WTC11 (cell line): Measurements from ENCODE around the gene ZNF248. TPM values are rescaled to one million over a fixed set of nuclear protein-coding genes. Genes with fewer than 3 reads are reported as not detected.

Experiments
- ATAC-seq: fragments of 200-7000 bp; cut with Tn5 transposase; 2 replicates; pipeline ENCODE4 v1.10.0; 2021; ENCODE audit warnings: mild to moderate bottlenecking, moderate library complexity
- CTCF ChIA-PET: fragments of 300-600 bp; sonication (Branson Sonifier 250); formaldehyde crosslinking; loops from one replicate; lab custom pipeline; 2021; ENCODE audit warnings: antibody characterized with exemption; lab: Charles Lee
- POLR2A ChIA-PET: fragments of 350-600 bp; sonication (Branson Sonifier 250); formaldehyde crosslinking; loops from one replicate; lab custom pipeline; 2021; ENCODE audit warnings: antibody characterized with exemption; lab: Charles Lee
- DNase-seq: peaks from one replicate; pipeline ENCODE4 v3.0.0; 2021; ENCODE audit warnings: low spot score
- H3K27ac Mint-ChIP-seq: 2 replicates; pipeline ENCODE4 v1.8.0; 2021; ENCODE audit warnings: mixed read lengths
- H3K27me3 Mint-ChIP-seq: 2 replicates; pipeline ENCODE4 v1.8.0; 2021; ENCODE audit warnings: low read depth, mild to moderate bottlenecking, moderate library complexity, mixed read lengths
- H3K36me3 Mint-ChIP-seq: 2 replicates; pipeline ENCODE4 v1.8.0; 2021; ENCODE audit warnings: mixed read lengths
- H3K4me1 Mint-ChIP-seq: 2 replicates; pipeline ENCODE4 v1.8.0; 2022; ENCODE audit warnings: mixed read lengths
- H3K4me3 Mint-ChIP-seq: 2 replicates; pipeline ENCODE4 v1.8.0; 2021; ENCODE audit warnings: mild to moderate bottlenecking, moderate library complexity, mixed read lengths
- H3K9me3 Mint-ChIP-seq: 2 replicates; pipeline ENCODE4 v1.8.0; 2021; ENCODE audit warnings: mixed read lengths
- ARID4B ChIP-seq: sonication (generic); formaldehyde crosslinking; IDR thresholded peaks from 2 replicates; pipeline ENCODE4 v1.8.0; 2023; ENCODE audit warnings: missing genetic modification reagents, mild to moderate bottlenecking, borderline replicate concordance
- ATF1 ChIP-seq: sonication (generic); formaldehyde crosslinking; IDR thresholded peaks from 2 replicates; pipeline ENCODE4 v1.8.1; 2023; ENCODE audit warnings: mild to moderate bottlenecking, moderate library complexity, missing genetic modification reagents
- ATF3 ChIP-seq: sonication (generic); formaldehyde crosslinking; conservative IDR thresholded peaks from 2 replicates; pipeline ENCODE4 v1.8.1; 2022; ENCODE audit warnings: mild to moderate bottlenecking, missing genetic modification reagents
- ELF4 ChIP-seq: sonication (generic); formaldehyde crosslinking; IDR thresholded peaks from 2 replicates; pipeline ENCODE4 v1.8.1; 2022; ENCODE audit warnings: low read depth, mild to moderate bottlenecking, moderate library complexity, missing genetic modification reagents
- FOXK1 ChIP-seq: sonication (generic); formaldehyde crosslinking; IDR thresholded peaks from 2 replicates; pipeline ENCODE4 v1.8.0; 2022; ENCODE audit warnings: mild to moderate bottlenecking, moderate library complexity, missing genetic modification reagents
- GABPB1 ChIP-seq: sonication (generic); formaldehyde crosslinking; IDR thresholded peaks from 2 replicates; pipeline ENCODE4 v1.8.1; 2023; ENCODE audit warnings: mild to moderate bottlenecking, missing genetic modification reagents
- MAX ChIP-seq: sonication (generic); formaldehyde crosslinking; IDR thresholded peaks from 2 replicates; pipeline ENCODE4 v1.8.0; 2022; ENCODE audit warnings: mild to moderate bottlenecking, missing genetic modification reagents
- NR3C1 ChIP-seq: sonication (generic); formaldehyde crosslinking; conservative IDR thresholded peaks from 2 replicates; pipeline ENCODE4 v1.8.1; 2023; ENCODE audit warnings: low read depth, mild to moderate bottlenecking, missing genetic modification reagents
- SMAD4 ChIP-seq: sonication (generic); formaldehyde crosslinking; IDR thresholded peaks from 2 replicates; pipeline ENCODE4 v1.8.0; 2022; ENCODE audit warnings: mild to moderate bottlenecking, missing genetic modification reagents
- SOX15 ChIP-seq: fragments of 250-450 bp; sonication (Bioruptor Pico); IDR thresholded peaks from 2 replicates; pipeline ENCODE4 v1.9.0; 2021; ENCODE audit warnings: mild to moderate bottlenecking
- SP1 ChIP-seq: sonication (generic); formaldehyde crosslinking; conservative IDR thresholded peaks from 2 replicates; pipeline ENCODE4 v1.8.1; 2022; ENCODE audit warnings: missing genetic modification reagents
- TCF7 ChIP-seq: sonication (generic); formaldehyde crosslinking; IDR thresholded peaks from 2 replicates; pipeline ENCODE4 v1.8.0; 2022; ENCODE audit warnings: mild to moderate bottlenecking, low read depth, missing genetic modification reagents, moderate library complexity
- TEAD4 ChIP-seq: sonication (generic); formaldehyde crosslinking; IDR thresholded peaks from 2 replicates; pipeline ENCODE4 v1.8.0; 2022; ENCODE audit warnings: mild to moderate bottlenecking, missing genetic modification reagents
- TP53 ChIP-seq: sonication (generic); formaldehyde crosslinking; IDR thresholded peaks from 2 replicates; pipeline ENCODE4 v1.8.1; 2023; ENCODE audit warnings: mild to moderate bottlenecking, missing genetic modification reagents
- USF1 ChIP-seq: sonication (generic); formaldehyde crosslinking; IDR thresholded peaks from 2 replicates; pipeline ENCODE4 v1.8.0; 2022; ENCODE audit warnings: mild to moderate bottlenecking, missing genetic modification reagents
- ZBTB21 ChIP-seq: sonication (generic); formaldehyde crosslinking; IDR thresholded peaks from 2 replicates; pipeline ENCODE4 v1.8.1; 2023; ENCODE audit warnings: mild to moderate bottlenecking, missing genetic modification reagents, borderline replicate concordance
- ZNF263 ChIP-seq: sonication (generic); formaldehyde crosslinking; IDR thresholded peaks from 2 replicates; pipeline ENCODE4 v1.8.1; 2022; ENCODE audit warnings: low read depth, mild to moderate bottlenecking, moderate library complexity, missing genetic modification reagents
- ZNF317 ChIP-seq: sonication (generic); formaldehyde crosslinking; IDR thresholded peaks from 2 replicates; pipeline ENCODE4 v1.8.1; 2023; ENCODE audit warnings: low read depth, mild to moderate bottlenecking, moderate library complexity, missing genetic modification reagents, borderline replicate concordance
- total RNA-seq: library from RNA; stranded (reverse); gene quantifications from 3 replicates; pipeline ENCODE4 v1.2.3, GENCODE V29; 2021
- TF ChIP-seq, protein P1 (sequence below): fragments of 200-600 bp; IDR thresholded peaks from 2 replicates; pipeline ENCODE4 v1.8.0; 2022; ENCODE audit warnings: antibody characterized with exemption
- TF ChIP-seq, protein P2 (sequence below): sonication (generic); formaldehyde crosslinking; IDR thresholded peaks from 2 replicates; pipeline ENCODE4 v1.8.1; 2023; ENCODE audit warnings: mild to moderate bottlenecking, missing genetic modification reagents
- TF ChIP-seq, protein P3 (sequence below): fragments of 250-450 bp; sonication (Bioruptor Pico); IDR thresholded peaks from 2 replicates; pipeline ENCODE4 v1.9.0; 2021; ENCODE audit warnings: mild to moderate bottlenecking
- TF ChIP-seq, protein P4 (sequence below): fragments of 250-450 bp; sonication (Bioruptor Pico); IDR thresholded peaks from 2 replicates; pipeline ENCODE4 v1.8.0; 2021; ENCODE audit warnings: mild to moderate bottlenecking

ZNF248 gene
- total RNA-seq, 1 experiment from 2014 or later: 1.9 TPM

DNA sequence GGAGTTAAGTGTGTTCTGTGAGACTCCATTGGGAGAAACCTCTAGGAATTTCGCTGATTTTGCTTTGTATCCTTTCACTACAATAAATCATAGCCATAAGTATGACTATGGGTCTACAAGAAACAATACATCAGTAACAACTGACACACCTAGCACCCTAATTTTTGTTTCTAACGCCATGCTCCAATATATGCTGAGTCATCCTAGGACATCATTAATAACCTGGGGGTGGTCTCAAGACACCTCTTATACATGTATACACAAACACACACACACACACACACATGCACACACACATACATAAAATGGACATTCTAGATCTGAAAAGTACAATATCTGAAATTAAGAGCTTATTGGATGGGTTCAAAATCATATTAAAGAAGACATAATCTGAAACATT, 18.2 kb downstream of the ZNF248 start:
- Mint-ChIP-seq H3K9me3 (peaks cover 82% of the 10 kb centered on the region), H3K27ac (no peak overlapping the region)
- POLR2A ChIA-PET: no interaction called here
- ATAC-seq: no peak
- no peak for DNase-seq
- TF ChIP-seq, protein P1, sequence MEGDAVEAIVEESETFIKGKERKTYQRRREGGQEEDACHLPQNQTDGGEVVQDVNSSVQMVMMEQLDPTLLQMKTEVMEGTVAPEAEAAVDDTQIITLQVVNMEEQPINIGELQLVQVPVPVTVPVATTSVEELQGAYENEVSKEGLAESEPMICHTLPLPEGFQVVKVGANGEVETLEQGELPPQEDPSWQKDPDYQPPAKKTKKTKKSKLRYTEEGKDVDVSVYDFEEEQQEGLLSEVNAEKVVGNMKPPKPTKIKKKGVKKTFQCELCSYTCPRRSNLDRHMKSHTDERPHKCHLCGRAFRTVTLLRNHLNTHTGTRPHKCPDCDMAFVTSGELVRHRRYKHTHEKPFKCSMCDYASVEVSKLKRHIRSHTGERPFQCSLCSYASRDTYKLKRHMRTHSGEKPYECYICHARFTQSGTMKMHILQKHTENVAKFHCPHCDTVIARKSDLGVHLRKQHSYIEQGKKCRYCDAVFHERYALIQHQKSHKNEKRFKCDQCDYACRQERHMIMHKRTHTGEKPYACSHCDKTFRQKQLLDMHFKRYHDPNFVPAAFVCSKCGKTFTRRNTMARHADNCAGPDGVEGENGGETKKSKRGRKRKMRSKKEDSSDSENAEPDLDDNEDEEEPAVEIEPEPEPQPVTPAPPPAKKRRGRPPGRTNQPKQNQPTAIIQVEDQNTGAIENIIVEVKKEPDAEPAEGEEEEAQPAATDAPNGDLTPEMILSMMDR: no peak
- TF ChIP-seq SOX15 (CRISPR knock-in tag): no peak
- no peak for TF ChIP-seq TP53 (CRISPR knock-in tag)
- TF ChIP-seq NR3C1 (CRISPR knock-in tag): no peak
- no peak for TF ChIP-seq FOXK1 (CRISPR knock-in tag)
- no peak for TF ChIP-seq GABPB1
- TF ChIP-seq TEAD4 (CRISPR knock-in tag): no peak
- no peak for TF ChIP-seq SP1 (CRISPR knock-in tag)
- TF ChIP-seq ZNF263 (CRISPR knock-in tag): no peak
- TF ChIP-seq, protein P2, sequence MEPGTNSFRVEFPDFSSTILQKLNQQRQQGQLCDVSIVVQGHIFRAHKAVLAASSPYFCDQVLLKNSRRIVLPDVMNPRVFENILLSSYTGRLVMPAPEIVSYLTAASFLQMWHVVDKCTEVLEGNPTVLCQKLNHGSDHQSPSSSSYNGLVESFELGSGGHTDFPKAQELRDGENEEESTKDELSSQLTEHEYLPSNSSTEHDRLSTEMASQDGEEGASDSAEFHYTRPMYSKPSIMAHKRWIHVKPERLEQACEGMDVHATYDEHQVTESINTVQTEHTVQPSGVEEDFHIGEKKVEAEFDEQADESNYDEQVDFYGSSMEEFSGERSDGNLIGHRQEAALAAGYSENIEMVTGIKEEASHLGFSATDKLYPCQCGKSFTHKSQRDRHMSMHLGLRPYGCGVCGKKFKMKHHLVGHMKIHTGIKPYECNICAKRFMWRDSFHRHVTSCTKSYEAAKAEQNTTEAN (CRISPR knock-in tag): no peak
- TF ChIP-seq, all 79 proteins: peak for 0
- no peak overlapping the region for H3K4me3 Mint-ChIP-seq
- CTCF ChIA-PET: no interaction called here
- H3K27me3 Mint-ChIP-seq: no peaks in the 10 kb centered on the region; the same call in 1 of the 2 replicates
- peaks cover 81% of the 10 kb centered on the region for H3K36me3 Mint-ChIP-seq
- no peaks in the 10 kb centered on the region for H3K4me1 Mint-ChIP-seq

DNA sequence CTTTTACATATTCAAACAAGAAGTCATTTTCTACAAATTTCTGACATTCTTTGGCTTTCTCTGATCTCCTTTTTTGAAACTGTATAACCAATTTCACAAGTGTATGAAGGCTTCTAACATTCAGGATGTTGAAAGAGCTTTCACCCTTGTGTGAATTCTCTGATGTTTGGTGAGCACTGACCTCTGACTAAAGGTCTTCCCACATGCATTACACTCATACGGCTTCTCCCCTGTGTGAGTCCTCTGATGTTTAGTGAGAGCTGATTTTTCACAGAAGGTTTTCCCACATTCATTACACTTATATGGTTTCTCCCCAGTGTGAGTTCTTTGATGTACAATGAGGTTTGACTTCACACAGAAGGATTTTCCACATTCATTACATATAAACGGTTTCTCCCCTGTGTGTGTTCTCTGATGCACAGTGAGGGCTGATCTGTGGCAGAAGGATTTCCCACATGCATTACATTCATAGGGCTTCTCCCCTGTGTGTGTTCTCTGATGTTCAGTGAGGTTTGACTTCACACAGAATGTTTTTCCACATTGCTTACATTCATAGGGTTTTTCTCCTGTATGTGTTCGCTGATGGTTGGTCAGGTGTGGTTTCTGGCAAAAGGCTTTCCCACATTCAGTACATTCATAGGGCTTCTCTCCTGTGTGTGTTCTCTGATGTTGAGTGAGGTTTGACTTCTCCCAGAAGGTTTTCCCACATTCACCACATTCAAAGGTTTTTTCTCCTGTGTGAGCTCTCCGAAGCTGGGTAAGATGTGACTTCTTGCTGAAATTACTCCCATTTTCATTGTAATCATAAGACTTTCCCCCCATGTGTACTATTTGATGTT, 25.7 kb downstream of the ZNF248 start:
- H3K4me3 Mint-ChIP-seq: no peak overlapping the region
- POLR2A ChIA-PET: no interaction called here
- no peak overlapping the region for H3K27ac Mint-ChIP-seq
- H3K9me3 Mint-ChIP-seq: peaks cover 93% of the 10 kb centered on the region
- CTCF ChIA-PET: no interaction called here
- DNase-seq (no peak), ATAC-seq (no peak)
- H3K4me1 Mint-ChIP-seq: no peaks in the 10 kb centered on the region
- H3K36me3 Mint-ChIP-seq: peaks cover 95% of the 10 kb centered on the region
- peaks cover 3% of the 10 kb centered on the region; the same call in 1 of the 2 replicates for H3K27me3 Mint-ChIP-seq
- TF ChIP-seq MAX: no peak
- TF ChIP-seq ATF1: no peak
- TF ChIP-seq, protein P3, sequence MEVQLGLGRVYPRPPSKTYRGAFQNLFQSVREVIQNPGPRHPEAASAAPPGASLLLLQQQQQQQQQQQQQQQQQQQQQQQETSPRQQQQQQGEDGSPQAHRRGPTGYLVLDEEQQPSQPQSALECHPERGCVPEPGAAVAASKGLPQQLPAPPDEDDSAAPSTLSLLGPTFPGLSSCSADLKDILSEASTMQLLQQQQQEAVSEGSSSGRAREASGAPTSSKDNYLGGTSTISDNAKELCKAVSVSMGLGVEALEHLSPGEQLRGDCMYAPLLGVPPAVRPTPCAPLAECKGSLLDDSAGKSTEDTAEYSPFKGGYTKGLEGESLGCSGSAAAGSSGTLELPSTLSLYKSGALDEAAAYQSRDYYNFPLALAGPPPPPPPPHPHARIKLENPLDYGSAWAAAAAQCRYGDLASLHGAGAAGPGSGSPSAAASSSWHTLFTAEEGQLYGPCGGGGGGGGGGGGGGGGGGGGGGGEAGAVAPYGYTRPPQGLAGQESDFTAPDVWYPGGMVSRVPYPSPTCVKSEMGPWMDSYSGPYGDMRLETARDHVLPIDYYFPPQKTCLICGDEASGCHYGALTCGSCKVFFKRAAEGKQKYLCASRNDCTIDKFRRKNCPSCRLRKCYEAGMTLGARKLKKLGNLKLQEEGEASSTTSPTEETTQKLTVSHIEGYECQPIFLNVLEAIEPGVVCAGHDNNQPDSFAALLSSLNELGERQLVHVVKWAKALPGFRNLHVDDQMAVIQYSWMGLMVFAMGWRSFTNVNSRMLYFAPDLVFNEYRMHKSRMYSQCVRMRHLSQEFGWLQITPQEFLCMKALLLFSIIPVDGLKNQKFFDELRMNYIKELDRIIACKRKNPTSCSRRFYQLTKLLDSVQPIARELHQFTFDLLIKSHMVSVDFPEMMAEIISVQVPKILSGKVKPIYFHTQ (CRISPR knock-in tag): no peak
- TF ChIP-seq ELF4: no peak
- TF ChIP-seq, protein P4, sequence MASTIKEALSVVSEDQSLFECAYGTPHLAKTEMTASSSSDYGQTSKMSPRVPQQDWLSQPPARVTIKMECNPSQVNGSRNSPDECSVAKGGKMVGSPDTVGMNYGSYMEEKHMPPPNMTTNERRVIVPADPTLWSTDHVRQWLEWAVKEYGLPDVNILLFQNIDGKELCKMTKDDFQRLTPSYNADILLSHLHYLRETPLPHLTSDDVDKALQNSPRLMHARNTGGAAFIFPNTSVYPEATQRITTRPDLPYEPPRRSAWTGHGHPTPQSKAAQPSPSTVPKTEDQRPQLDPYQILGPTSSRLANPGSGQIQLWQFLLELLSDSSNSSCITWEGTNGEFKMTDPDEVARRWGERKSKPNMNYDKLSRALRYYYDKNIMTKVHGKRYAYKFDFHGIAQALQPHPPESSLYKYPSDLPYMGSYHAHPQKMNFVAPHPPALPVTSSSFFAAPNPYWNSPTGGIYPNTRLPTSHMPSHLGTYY (CRISPR knock-in tag): no peak
- no peak for TF ChIP-seq USF1 (CRISPR knock-in tag)
- no peak for TF ChIP-seq ZBTB21 (CRISPR knock-in tag)
- TF ChIP-seq ARID4B: no peak
- TF ChIP-seq ATF3 (CRISPR knock-in tag): no peak
- no peak for TF ChIP-seq ZNF317 (CRISPR knock-in tag)
- no peak for TF ChIP-seq TCF7
- no peak for TF ChIP-seq SMAD4 (CRISPR knock-in tag)
